GM12878 (cell line): ENCODE data around the gene UXT.

Source experiments
- HDAC6 ChIP-seq: fragments of 200-600 bp; sonication (generic); IDR thresholded peaks from one replicate; pipeline ENCODE4 v1.8.0; 2017; ENCODE audit warnings: antibody characterized with exemption; ENCODE audit not compliant: unreplicated experiment
- JUNB ChIP-seq: IDR thresholded peaks from 2 replicates; pipeline ENCODE4 v1.6.1; 2016; ENCODE audit warnings: antibody characterized with exemption, mild to moderate bottlenecking
- POLR2A ChIP-seq: IDR thresholded peaks from 2 replicates; pipeline ENCODE4 v1.6.1; 2011; ENCODE audit warnings: low read depth, mild to moderate bottlenecking, low read length
- RFX5 ChIP-seq: IDR thresholded peaks from 2 replicates; pipeline ENCODE4 v1.6.1; 2011; ENCODE audit warnings: low read depth, low read length, improper control_type of control experiment
- TF ChIP-seq, protein P1 (sequence below), 3 experiments: IDR thresholded peaks in 2 of 3; conservative IDR thresholded peaks in 1 of 3; 2 replicates each; pipeline ENCODE4 v1.5.1; 2011; ENCODE audit warnings: low read depth in 3 of 3, low read length in 3 of 3, mild to moderate bottlenecking in 3 of 3, control low read depth in 2 of 3, moderate library complexity in 2 of 3, inconsistent platforms in 1 of 3, mixed read lengths in 1 of 3; ENCODE audit not compliant: control insufficient read depth in 2 of 3, insufficient read depth in 1 of 3; ENCODE audit errors: extremely low read depth in 1 of 3

- TF ChIP-seq HDAC6 (no peak), RFX5 (no peak), POLR2A (no peak), JUNB (no peak)
- TF ChIP-seq, protein P1, sequence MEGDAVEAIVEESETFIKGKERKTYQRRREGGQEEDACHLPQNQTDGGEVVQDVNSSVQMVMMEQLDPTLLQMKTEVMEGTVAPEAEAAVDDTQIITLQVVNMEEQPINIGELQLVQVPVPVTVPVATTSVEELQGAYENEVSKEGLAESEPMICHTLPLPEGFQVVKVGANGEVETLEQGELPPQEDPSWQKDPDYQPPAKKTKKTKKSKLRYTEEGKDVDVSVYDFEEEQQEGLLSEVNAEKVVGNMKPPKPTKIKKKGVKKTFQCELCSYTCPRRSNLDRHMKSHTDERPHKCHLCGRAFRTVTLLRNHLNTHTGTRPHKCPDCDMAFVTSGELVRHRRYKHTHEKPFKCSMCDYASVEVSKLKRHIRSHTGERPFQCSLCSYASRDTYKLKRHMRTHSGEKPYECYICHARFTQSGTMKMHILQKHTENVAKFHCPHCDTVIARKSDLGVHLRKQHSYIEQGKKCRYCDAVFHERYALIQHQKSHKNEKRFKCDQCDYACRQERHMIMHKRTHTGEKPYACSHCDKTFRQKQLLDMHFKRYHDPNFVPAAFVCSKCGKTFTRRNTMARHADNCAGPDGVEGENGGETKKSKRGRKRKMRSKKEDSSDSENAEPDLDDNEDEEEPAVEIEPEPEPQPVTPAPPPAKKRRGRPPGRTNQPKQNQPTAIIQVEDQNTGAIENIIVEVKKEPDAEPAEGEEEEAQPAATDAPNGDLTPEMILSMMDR (IDR thresholded peaks at IDR 0.05 in 2 of 3, conservative IDR thresholded peaks at IDR 0.05 in 1 of 3; ENCODE audit: control insufficient read depth in 2 of 3, extremely low read depth in 1 of 3, insufficient read depth in 1 of 3, low read depth in 3 of 3, low read length in 3 of 3) = peak; percentile 34 to 54 (median 36); a peak in 5 of 6 replicates
These were observed 30.0 kb downstream of the UXT start for GRCh38 chrX:47628982-47629381.
